ENCODE results near the gene MAGI1. TPM values are rescaled to one million over a fixed set of nuclear protein-coding genes. Genes with fewer than 3 reads are reported as not detected.
"Not testable (repeated sequence)": the region's sequence is repeated elsewhere in the genome, so short reads cannot be mapped to it uniquely, and the experiment has no call there.

Gene MAGI1
- 10 to 100 TPM; 28.3 to 29.7 (median 29.3) TPM for polyA plus RNA-seq (ENCODE audit: insufficient read length in 3 of 3)

DNA sequence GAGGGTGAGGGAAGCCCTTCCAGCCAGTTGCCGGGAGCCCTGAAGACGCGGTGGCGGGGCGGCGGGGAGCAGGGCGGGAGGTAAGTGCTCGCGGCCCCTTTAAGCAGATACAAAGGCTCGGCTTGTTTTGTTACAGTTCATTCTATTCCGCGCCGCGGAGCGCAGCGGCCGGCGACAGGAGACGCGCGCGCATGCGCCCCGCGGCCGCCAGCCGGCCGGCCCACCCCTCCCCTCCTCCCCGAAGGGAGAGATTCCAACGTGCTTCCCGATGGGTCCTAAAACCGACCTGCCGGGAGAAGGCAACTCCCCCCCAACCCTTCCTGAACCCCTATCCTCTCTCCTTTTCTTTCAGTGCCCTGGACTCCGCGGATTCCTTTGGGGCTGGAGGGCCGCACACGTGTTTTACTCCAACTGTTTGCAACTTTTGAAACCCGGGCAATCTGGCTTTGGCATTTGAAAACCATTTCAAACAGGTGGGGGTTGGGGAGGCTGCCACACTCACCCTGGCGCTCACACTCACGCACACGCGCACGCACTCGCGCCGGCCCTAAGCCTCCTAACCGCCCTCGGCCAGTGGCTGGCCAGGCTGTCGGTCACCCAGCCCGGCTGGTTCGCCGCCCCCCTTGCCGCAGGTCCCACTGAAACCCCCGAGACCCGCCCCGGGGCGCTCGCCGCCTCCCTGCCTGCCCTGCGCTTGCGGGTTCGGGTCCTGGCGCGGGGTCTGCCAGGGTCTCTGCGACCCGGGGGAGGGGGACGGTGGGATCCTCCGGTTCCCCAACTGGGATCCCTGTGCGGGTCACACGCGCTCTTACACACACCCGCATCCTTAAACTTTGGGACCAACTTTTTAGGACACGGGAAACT, at the start of gene MAGI1:
MAGI1 (minus strand) TSS at position 193 of the 864 bp plus-strand sequence. CDS start 610 bp downstream, outside the sequence.
- DNase-seq (ENCODE audit: low read depth in 3 of 3, low spot score in 2 of 3): peak; percentile 84 to 92 (median 91)

- no peak for DNase-seq (ENCODE audit: low read depth in 3 of 3, low spot score in 2 of 3)
Observed at GRCh38 chr3:66083784-66084213, 45.1 kb upstream of the MAGI1 start.

GRCh38 chr3:66083096-66083678, 44.5 kb upstream of the MAGI1 start:
- DNase-seq (ENCODE audit: low read depth in 3 of 3, low spot score in 2 of 3): no peak

- DNase-seq (ENCODE audit: low read depth in 3 of 3, low spot score in 2 of 3): no peak
Observed at GRCh38 chr3:66082679-66083078, 44.0 kb upstream of the MAGI1 start.

DNA sequence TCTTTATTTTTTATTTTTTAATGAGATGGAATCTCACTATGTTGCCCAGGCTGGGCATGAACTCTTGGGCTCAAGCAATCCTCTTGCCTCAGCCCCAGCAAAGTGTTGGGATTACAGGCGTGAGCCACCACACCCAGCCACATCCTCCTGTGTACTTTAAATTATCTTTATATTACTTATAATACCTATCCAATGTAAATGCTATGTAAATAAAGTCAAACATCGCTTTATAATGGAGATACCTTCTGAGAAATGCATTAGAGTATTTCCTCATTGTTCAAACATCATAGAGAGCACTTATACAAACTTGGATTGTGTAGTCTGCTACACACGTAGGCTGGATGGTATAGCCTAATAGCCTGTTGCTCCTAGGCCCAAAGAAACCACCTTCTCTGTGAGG, 41.4 kb upstream of the MAGI1 start:
- no peak for DNase-seq (ENCODE audit: low read depth in 3 of 3, low spot score in 2 of 3)

GRCh38 chr3:66077973-66078372, 39.3 kb upstream of the MAGI1 start:
- no peak for DNase-seq (ENCODE audit: low read depth in 3 of 3, low spot score in 2 of 3)

- no peak for DNase-seq (ENCODE audit: low read depth in 3 of 3, low spot score in 2 of 3)
Observed at GRCh38 chr3:66076861-66077470, 38.2 kb upstream of the MAGI1 start.

DNA sequence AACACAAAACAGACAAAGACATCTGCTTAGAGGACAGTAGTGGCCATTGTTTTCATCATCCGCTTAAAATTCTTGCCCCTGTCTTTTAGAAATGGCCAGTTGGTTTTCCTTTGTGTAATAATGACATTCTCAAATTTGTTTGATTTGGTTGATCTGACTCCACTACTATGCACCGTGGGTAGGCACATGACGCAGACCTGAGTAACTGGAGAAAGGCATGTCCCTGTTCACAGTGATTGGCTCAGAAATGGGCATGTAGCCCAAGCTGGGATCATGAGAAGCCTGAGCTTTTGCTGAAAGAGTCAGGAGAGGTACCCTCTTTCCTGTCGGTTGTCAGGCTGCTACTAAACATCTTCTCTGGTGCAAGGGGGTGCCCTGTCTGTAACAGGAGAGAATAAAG, 36.6 kb upstream of the MAGI1 start:
- DNase-seq (ENCODE audit: low read depth in 3 of 3, low spot score in 2 of 3): no peak

DNA sequence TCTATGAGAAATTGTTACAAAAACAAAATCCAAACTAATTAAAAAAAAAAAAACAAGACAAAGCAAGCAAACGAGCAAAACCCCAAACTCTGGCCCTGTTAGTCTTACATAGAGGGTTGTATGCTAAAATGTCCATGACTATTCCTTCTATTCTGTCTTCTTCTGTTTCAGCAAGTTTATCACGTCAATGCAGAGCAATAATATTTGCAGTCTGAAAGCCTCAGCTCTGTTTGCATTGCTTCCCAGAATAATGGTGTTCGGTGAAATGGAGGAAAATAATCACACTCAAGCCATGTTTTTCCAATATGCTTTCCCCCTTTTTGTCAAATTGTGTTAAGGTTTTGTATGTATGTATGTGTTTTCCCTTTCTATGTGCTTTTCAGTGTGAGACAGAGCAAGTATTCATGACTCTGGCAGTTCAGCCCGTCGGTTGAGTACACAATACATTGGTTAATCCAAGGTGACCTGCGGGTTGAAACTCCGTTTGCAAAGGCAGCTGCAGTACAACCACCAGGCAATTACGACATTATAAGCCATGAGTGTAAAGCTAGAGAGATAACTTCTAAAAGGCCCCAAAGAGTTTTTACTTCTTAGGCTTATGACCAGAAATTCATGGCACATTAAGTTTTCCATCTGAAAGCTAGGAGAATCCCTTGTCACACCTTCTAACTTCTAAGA, 34.9 kb upstream of the MAGI1 start:
- DNase-seq (ENCODE audit: low read depth in 3 of 3, low spot score in 2 of 3): no peak

DNA sequence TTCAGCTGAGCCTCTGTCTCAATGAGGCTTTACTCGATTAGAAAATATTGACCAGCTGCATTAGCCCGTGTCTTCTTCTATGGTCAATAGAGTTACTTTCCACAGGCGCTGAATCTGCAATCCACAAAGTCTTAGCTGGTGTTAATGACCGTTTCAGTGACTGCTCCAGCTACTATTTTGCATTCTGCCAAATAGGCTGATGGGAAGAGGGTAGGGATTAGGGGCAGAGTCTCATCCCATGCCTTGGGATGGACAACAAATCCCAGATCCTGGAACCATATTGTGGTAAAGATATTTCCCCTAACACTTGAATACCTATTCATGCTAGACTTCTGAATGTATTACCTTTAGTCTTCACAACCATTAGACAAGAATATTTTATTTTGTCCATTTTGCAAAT, 29.5 kb upstream of the MAGI1 start:
- DNase-seq (ENCODE audit: low read depth in 3 of 3, low spot score in 2 of 3): no peak

DNA sequence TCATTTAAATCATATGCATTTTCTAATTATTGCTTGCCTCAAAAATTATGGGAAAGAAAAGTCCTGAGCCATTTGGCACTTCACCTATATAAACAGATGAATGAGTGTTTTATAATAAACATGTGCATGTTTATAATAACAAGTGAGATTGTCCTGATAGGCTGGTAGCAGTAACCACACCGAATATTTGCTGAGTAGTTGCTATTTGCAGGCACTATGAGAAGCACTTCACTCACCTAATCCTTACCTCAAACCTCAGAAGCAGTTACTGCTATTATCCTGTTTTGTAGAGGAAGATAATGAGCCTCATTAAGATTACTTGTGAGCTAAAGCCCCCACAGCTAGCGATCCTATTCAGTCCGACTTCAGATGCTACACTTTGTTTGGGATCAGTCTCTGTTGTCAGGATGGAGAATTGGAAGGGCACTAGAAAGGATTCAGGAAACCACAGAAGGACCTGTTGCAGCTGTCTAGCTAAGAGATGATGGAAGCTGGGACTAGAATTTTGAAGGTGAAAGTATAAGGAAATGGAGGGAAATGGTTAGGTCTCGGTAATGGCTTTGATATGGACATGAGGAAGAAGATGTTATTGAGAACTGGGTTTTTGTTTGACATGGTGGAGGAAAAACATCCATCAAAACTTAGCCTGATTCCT, 28.4 kb upstream of the MAGI1 start:
- DNase-seq (ENCODE audit: low read depth in 3 of 3, low spot score in 2 of 3): no peak

DNA sequence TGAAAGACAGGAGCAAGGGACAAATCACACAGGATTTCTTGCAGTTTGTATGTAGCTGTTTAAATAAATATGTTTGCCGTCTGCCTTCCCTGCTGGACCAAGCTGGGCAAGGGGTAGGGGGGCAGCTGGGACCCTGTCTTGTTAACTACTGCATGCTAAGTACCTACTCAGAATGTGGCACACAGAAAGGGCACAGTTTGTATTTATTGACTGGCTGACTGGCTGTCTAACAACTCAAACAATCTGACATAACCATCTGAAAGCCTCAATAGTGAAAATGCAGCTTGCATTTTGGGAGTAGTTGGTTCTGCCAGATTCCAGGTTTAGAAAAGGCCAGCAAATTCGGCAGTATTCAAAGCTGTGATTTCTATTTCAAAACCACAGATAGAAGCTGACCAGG, 16.6 kb upstream of the MAGI1 start:
- DNase-seq (ENCODE audit: low read depth in 3 of 3, low spot score in 2 of 3): no peak

DNA sequence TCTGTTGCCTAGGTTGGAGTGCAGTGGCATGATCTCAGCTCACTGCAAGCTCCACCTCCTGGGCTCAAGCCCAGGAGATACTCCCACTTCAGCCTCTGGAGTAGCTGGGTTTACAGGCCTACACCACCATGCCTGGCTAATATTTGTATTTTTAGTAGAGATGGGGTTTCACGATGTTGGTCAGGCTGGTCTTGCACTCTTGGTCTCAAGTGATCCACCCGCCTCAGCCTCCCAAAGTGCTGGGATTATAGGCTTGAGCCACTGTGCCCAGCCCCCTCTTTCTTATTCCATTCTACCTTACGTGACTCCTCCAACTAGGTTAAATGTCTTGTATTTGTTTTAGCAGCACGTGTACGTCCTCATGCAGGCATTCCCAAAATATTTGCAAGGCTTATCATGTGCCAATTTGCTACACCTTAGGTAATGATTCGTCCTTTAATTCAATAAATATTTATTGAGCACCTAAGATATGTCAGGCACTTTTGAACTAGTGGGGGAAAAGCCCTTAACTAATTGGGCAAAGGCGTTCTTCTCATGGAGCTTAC, 14.9 kb upstream of the MAGI1 start:
- no peak for DNase-seq (ENCODE audit: low read depth in 3 of 3, low spot score in 2 of 3)

GRCh38 chr3:66052721-66053549, 14.2 kb upstream of the MAGI1 start:
- no peak for DNase-seq (ENCODE audit: low read depth in 3 of 3, low spot score in 2 of 3)

DNA sequence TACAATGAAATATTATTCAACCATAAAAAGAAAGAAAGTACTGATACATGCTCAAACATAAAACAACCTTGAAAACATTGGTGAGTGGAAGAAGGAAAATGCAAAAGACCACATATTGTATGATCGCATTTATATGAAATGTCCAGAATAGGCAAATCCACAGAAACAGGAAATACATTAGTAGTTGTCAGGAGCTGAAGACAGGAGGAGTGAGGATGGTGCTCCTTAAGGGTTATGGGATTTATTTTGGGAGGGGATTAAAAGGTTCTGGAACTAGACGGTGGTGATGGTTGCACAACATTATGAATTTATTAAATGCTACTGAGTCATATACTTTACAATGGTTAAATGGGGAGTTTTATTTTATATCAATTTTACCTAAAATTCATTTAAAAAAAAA, 12.1 kb upstream of the MAGI1 start:
- DNase-seq (ENCODE audit: low read depth in 3 of 3, low spot score in 2 of 3): no peak

DNA sequence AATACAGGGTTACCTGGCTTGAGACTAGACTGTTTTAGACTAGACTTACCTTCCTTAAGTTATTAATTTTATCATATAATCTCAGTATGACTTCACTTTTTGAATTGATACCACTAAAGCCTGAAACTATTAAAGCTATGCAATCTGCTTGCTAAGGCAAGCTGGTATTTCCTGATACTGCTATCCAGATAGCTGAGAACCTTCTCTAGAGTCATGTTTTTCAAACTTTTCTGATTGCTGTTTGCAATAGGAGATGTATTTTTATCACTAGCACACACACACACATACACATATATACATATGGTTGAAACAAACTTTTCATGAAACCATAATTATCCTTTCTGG, 9.3 kb upstream of the MAGI1 start:
- no peak for DNase-seq (ENCODE audit: low read depth in 3 of 3, low spot score in 2 of 3)

DNA sequence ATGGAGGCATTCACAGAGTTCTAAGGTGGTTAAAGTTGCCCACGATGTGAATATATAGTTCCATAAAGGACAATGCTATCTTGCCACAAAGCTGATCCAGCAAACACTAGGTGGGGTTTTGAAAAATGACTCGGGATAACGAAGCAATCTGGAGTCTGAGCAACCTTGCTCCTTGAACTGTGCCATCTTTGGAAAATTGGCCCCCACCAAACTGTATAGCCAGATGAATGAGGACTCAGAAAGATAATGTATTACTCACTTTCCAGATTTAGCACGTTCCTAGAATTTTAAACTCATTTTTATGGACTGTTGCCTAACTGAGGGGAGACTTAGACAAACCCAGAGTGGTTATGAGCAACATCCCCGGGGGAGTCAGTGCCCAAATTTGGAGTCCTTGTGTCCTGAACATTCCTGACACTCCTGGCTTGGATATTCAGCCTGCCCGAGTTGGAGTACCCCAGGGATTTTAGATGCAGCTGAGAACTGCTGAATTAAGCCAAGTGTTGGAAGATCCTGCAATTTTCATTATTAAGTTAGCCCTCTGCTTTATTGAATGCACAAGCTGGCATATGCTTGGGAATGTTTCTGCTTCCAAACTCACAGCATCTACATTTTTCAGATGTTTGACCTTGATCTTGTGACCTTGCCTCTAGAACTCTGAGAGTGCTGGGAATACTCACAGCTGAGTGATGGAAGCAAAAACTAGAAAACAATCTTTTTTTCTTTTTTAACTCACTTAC, 8.8 kb upstream of the MAGI1 start:
- DNase-seq (ENCODE audit: low read depth in 3 of 3, low spot score in 2 of 3): no peak

- DNase-seq (ENCODE audit: low read depth in 3 of 3, low spot score in 2 of 3): not testable (repeated sequence)
Observed at GRCh38 chr3:66046321-66046720, 7.6 kb upstream of the MAGI1 start.

- no peak for DNase-seq (ENCODE audit: low read depth in 3 of 3, low spot score in 2 of 3)
Observed at GRCh38 chr3:66041828-66042227, 3.1 kb upstream of the MAGI1 start.

Measured in right renal cortex interstitium (tissue), 3 donors.